HG03558 (cell line): ENCODE results near the gene LMBRD1.

Source experiments
- ATAC-seq: cut with Tn5 transposase; IDR thresholded peaks from one replicate; pipeline ENCODE4 v1.9.1; 2021; ENCODE audit warnings: moderate number of reproducible peaks; ENCODE audit not compliant: unreplicated experiment; ENCODE audit errors: extremely low read depth

LMBRD1 gene

DNA sequence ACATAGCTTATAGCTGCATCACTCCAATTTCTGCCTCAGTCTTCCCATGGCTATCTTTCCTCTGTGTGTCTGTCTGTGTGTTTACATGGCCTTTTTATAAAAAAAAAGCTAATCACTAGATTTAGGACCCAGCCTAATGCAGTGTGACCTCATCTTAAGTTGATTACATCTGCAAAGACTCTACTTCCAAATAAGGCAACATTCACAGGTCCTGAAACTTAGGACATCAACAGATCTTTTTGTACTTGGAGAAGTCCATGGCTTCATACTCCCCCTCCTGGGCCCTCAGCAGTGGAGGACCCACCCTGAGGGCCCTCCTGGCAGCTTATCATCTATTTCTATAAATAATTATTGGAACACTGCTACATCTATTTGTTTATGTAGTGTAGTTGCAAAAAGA lies 146.1 kb downstream of the LMBRD1 start:
- ATAC-seq, result no peak

DNA sequence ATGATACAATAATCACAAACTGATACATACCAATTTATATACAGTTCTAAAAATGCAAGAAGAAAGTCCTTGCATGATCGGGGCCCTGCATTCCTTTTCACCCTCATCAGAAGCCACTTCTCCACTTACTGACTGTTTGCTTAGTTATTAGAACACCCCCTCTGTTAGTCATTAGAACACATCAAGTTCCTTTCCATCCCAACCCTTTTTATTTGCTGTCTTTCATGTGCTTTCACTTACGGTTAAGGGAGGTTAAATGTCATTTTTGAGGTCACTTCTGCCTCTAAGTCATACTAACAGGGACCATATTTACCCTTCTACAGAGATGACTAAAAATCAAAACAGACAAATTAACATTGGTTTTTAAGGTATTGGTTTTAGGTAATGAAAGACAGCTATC lies 149.1 kb downstream of the LMBRD1 start:
- no peak for ATAC-seq

DNA sequence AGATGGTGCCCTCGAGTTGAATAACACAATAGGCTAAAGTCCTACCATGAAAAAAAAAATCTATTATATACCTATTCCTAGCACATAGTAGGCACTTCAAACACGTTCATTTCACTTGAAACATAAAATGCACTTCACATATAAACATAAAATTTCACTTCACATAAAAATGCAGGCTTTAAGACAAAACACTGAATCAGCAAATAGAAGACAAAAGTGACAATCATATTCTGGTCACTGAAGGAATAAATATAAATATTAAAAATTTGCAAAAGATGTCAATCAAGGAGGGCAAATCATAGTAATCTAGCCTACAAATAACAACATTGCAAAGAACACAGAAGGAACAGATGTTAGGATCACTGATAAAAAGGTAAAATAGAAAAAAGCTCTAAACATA lies 153.1 kb downstream of the LMBRD1 start:
- no peak for ATAC-seq

DNA sequence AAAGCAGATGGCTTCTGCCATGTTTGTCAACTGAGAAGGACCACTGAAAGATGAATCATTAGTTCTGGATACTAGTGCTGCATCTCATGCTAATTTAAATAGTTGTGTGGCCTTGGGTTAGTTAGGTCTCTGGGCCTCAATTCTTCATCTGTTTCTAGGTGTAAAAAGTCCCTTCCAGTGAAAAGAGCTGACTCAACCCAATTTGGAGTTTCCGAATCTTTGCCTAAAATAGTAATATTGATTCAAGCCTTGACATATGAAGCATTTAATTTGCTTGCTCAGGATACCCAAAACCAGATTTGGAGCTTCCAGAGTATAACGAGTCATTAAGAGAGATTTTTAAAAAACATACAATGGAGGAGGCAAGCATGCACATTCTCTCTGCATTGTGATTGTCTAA lies 163.9 kb downstream of the LMBRD1 start:
- ATAC-seq, result no peak

DNA sequence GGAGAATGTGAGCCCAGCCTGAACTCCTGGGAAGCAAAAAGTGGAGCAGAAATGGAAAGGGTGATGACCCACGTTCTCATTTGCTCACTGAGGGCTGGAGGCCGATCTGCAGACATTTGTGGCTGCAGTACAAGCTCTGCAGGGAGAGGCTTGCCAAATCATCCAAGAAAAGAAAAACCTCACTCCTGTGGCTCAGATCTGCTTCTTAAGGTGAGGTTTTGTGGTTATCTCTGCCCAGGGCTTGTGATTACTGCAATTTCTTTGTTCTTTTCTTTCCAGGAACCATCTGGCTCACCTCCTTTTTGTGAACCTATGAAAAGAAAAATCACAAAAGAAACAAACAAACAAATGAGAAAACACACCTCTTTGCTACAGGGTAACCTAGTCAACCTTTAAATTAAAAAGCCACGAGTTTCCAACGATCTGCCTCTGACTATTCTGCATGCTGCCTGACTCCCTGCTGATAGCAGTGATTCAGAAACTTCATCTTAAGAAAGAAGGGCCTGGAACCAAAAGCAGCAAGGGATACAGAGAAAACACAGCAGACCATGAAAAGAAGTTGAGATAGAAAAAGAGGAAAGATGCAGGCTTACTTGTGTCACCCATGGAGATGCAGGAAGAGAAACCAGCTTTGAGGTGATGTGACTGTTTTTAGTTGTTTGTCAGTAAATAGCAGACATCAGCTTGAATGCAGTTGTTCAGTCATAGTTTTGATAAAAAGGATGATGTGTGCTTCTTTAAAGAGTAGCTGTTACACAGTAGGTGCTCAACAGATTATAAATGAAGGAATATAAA lies 165.1 kb downstream of the LMBRD1 start:
- no peak for ATAC-seq

DNA sequence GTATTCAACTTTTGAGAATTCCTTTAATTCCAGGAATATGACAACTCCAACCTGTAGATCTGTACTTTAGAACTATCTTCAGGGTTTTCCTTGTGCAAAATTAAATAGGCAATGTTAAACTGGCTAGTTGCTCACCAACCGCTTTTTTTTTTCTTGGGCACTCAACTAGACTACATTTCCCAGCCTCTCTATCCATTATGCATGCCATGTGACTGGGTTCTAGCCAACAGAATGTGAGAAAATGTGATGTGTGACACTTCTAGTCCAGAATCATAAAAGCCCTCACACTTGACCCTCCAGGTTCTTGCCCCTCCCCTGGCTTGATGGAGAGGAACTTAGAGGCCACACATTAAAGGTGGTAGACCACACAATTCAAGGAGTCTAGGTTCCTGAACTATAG lies 166.0 kb downstream of the LMBRD1 start:
- ATAC-seq, result no peak

DNA sequence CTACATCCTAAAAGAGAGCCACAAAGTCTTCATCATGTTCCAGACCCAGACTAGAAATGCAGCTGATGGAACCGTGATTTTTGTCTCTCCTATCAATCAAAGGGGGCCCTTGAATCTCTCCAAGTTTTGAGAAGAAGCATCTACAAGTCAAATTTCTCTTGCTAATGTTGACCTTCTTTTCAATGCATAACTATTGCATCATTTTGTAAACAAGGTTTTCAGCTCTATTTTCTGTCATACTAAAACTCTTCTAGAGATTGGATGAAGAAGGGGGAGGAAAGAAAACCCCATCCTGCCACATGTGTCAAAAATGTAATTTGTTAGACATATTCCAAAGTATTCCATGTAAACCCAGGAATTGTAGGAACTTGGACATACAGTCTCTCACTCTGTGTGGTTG lies 169.2 kb downstream of the LMBRD1 start:
- ATAC-seq, result no peak

DNA sequence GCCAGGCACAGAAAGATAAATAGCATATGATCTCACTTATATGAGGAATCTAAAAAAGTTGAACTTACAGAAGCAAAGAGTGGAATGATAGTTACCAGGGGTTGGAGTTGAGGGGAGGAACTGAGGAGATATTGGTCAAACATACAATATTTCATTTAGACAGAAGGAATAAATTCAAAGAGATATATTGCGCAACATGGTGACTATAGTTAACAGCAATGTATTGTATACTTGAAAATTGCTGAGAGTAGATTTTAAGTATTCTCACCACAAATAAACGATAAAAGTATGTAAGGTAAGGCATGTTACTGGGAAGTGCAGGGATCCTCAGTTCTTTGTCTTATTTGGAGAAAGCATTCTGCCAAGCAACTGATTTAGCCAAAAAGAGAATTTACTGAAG lies 171.9 kb downstream of the LMBRD1 start:
- no peak for ATAC-seq
